ENCODE data around the gene AIFM2.

The AIFM2 gene

DNA sequence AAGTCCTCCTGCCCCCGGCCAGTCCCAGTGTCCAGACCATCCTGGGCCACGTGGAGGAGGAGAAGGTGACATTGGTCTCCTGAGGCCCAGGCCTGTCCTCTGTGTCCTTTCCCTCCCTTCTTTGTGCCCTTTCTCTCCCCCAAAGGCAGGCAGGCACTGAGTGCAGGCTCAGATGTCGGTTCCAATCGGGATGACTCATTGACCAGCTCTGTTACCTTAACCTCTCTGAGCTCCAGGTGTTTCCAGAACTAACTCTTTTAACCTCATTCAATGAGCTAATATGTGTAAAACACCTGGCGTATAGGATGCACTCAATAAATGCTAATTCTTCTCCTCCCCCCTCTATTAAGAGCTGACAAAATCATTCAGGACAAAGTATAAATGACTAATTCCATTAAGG, 54.3 kb downstream of the AIFM2 start:
- no peak for DNase-seq (ENCODE audit: low read depth)
- no peak for TF ChIP-seq CTCF (IDR thresholded peaks at IDR 0.05; ENCODE audit: control insufficient read depth, insufficient read depth, low read depth, low read length, missing control alignments)
- H3K4me3 ChIP-seq (ENCODE audit: control insufficient read depth, low read depth, low read length), result no peak overlapping the region

GRCh38 chr10:70074971-70075370, 57.7 kb downstream of the AIFM2 start:
- TF ChIP-seq CTCF (IDR thresholded peaks at IDR 0.05; ENCODE audit: control insufficient read depth, insufficient read depth, low read depth, low read length, missing control alignments), result no peak
- H3K4me3 ChIP-seq (ENCODE audit: control insufficient read depth, low read depth, low read length), result no peak overlapping the region
- no peak for DNase-seq (ENCODE audit: low read depth)

DNA sequence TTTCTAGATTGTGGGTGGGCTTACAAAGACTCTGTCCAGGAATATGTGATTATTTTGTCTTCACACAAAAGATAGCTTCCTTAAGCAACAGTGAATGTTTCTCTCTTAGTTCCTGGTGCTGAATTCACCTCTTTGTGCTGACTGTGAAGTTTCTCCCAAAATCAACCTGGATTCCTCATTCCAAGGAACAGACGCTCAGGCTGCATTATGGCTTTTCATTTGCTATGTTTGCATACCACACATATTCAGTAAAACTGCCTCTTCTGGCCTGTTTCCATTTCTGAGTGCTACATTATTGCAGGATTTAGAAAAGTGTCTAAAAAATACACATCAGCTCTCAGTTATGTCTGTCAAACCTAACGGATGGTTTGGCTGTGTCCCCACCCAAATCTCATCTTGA, 58.5 kb downstream of the AIFM2 start:
- no peak for DNase-seq (ENCODE audit: low read depth)
- no peak for TF ChIP-seq CTCF (IDR thresholded peaks at IDR 0.05; ENCODE audit: control insufficient read depth, insufficient read depth, low read depth, low read length, missing control alignments)
- no peak overlapping the region for H3K4me3 ChIP-seq (ENCODE audit: control insufficient read depth, low read depth, low read length)

GRCh38 chr10:70070834-70071233, 61.8 kb downstream of the AIFM2 start:
- no peak for DNase-seq (ENCODE audit: low read depth)
- H3K4me3 ChIP-seq (ENCODE audit: control insufficient read depth, low read depth, low read length), result no peak overlapping the region
- TF ChIP-seq CTCF (IDR thresholded peaks at IDR 0.05; ENCODE audit: control insufficient read depth, insufficient read depth, low read depth, low read length, missing control alignments), result no peak

DNA sequence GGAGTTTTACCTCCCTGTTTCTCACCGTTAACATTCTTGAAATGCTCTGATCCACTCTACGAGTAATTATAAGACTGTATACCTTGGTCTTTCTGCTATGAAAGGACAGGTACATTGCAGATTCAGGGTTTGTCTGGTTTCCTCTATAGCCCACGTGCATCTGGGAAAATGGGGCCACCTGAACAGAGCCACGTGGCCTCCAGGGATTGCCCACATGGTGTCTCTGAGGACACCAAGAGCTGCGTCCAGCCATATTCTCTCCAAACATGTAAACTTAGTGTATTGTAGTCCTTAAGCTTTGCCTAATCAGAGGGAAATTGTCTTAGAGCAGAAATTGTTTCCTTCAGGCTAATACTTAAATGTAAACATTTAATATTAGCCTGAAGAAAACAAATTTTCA, 63.3 kb downstream of the AIFM2 start:
- no peak for DNase-seq (ENCODE audit: low read depth)
- H3K4me3 ChIP-seq (ENCODE audit: control insufficient read depth, low read depth, low read length), result no peak overlapping the region
- no peak for TF ChIP-seq CTCF (IDR thresholded peaks at IDR 0.05; ENCODE audit: control insufficient read depth, insufficient read depth, low read depth, low read length, missing control alignments)

DNA sequence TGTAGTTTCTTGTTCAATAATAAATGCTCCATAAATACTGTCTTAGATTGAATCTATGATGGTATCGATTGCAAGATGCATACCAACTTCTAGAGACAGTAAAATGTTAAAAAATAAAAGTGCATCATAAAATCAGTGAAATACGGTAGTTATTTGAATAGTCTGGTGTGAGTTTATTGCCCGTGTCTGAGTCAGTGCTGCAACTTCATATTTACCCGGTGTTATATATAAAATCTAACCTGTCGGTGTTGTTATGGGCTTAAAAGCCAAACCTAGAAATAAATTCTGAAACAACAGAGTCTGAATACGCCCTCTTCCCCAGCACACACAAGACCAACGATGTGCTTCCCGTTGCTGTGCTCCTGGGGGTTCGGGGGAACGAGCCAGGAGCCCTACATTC, 63.7 kb downstream of the AIFM2 start:
- H3K4me3 ChIP-seq (ENCODE audit: control insufficient read depth, low read depth, low read length), result no peak overlapping the region
- no peak for TF ChIP-seq CTCF (IDR thresholded peaks at IDR 0.05; ENCODE audit: control insufficient read depth, insufficient read depth, low read depth, low read length, missing control alignments)
- no peak for DNase-seq (ENCODE audit: low read depth)

DNA sequence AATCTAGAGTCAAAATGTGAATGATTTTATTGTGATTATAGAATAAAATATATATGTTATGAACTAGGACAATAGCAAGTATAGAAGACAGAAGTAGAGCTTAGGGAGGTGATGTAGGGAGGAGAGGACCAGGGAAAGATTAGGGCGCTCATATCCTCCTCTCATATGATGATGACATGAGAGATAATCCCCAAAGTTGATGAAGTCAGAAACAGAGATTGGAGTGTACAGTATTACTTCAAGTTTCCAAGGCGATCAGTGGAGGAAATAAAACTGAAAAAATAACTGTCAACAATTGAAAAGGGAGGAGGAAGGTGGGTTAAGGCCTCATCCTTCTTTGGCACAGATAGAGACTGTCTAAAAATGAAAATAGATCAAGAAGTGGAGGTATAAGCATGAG, 65.0 kb downstream of the AIFM2 start:
- no peak for TF ChIP-seq CTCF (IDR thresholded peaks at IDR 0.05; ENCODE audit: control insufficient read depth, insufficient read depth, low read depth, low read length, missing control alignments)
- DNase-seq (ENCODE audit: low read depth), result no peak
- H3K4me3 ChIP-seq (ENCODE audit: control insufficient read depth, low read depth, low read length), result no peak overlapping the region

All from AG09309 (cell line).